Fibroblast of skin of scalp (primary cell): ENCODE measurements around the gene TTL.

Experiments used
- DNase-seq: peaks from one replicate; pipeline ENCODE4 v3.0.0-alpha.2; 2013

The TTL gene

GRCh38 chr2:112584891-112585250 lies 102.9 kb downstream of the TTL start:
- DNase-seq: no peak

- no peak for DNase-seq
These were observed 103.4 kb downstream of the TTL start for GRCh38 chr2:112585400-112585799.

GRCh38 chr2:112585873-112586464 lies 104.0 kb downstream of the TTL start:
- DNase-seq: no peak

- no peak for DNase-seq
These were observed 106.7 kb downstream of the TTL start for GRCh38 chr2:112588611-112589045.
